IgD-negative memory B cell (primary cell): ENCODE measurements around the gene TBKBP1. TPM values are rescaled to one million over a fixed set of nuclear protein-coding genes. Genes with fewer than 3 reads are reported as not detected.
A peak's percentile ranks its signal among the peaks of the same experiment; 100 is the strongest.

Experiments used
- H3K27ac Mint-ChIP-seq, 3 donors: one replicate each; pipeline ENCODE4 v1.8.0; 2020 to 2022; ENCODE audit warnings: mild to moderate bottlenecking in 3 of 3, mixed read lengths in 3 of 3, moderate library complexity in 1 of 3
- H3K27me3 Mint-ChIP-seq: one replicate; pipeline ENCODE4 v1.8.0; 2021; ENCODE audit warnings: mixed read lengths
- H3K36me3 Mint-ChIP-seq: one replicate; pipeline ENCODE4 v1.8.0; 2020; ENCODE audit warnings: mild to moderate bottlenecking, mixed read lengths
- H3K4me1 Mint-ChIP-seq, 3 donors: one replicate each; pipeline ENCODE4 v1.8.0; 2020 to 2022; ENCODE audit warnings: mixed read lengths in 3 of 3, mild to moderate bottlenecking in 1 of 3
- H3K4me3 Mint-ChIP-seq, 4 donors: one replicate each; pipeline ENCODE4 v1.8.0; 2020 to 2022; ENCODE audit warnings: mild to moderate bottlenecking in 4 of 4, mixed read lengths in 4 of 4, moderate library complexity in 3 of 4
- H3K9me3 Mint-ChIP-seq, 3 donors: one replicate each; pipeline ENCODE4 v1.8.0; 2020 to 2021; ENCODE audit warnings: mixed read lengths in 3 of 3, mild to moderate bottlenecking in 1 of 3
- polyA plus RNA-seq: library from polyadenylated mRNA; unstranded; fragments of 300-500 nt; fragmentation: Illumina TruSeq; gene quantifications from one replicate; pipeline ENCODE4 v1.2.3, GENCODE V29; 2021

The TBKBP1 gene
- polyA plus RNA-seq, 1 donor from 2014 or later, result 0.24 TPM

- Mint-ChIP-seq H3K4me3 (peak overlapping the region in 1 of 4 donors; percentile 22), H3K9me3 (no peaks in the 10 kb centered on the region), H3K27ac (peak overlapping the region in 1 of 3 donors; percentile 42), H3K4me1 (peaks cover 37 to 48% (median 43%) of the 10 kb centered on the region in 3 donors), H3K36me3 (no peaks in the 10 kb centered on the region), H3K27me3 (peaks cover 3% of the 10 kb centered on the region)
Measured at GRCh38 chr17:47709594-47709993, 15.6 kb downstream of the TBKBP1 start.

GRCh38 chr17:47711366-47712099 lies 17.6 kb downstream of the TBKBP1 start:
- no peaks in the 10 kb centered on the region for H3K9me3 Mint-ChIP-seq
- peaks cover 2% of the 10 kb centered on the region for H3K27me3 Mint-ChIP-seq
- H3K4me3 Mint-ChIP-seq, result peak overlapping the region in 2 of 4 donors; percentile 39 to 52
- H3K36me3 Mint-ChIP-seq, result no peaks in the 10 kb centered on the region
- H3K4me1 Mint-ChIP-seq, result peaks cover 43 to 46% (median 43%) of the 10 kb centered on the region in 3 donors
- H3K27ac Mint-ChIP-seq, result peak overlapping the region in 1 of 3 donors; percentile 4

GRCh38 chr17:47712330-47713023 lies 18.5 kb downstream of the TBKBP1 start:
- Mint-ChIP-seq H3K27me3 (peaks cover 2% of the 10 kb centered on the region), H3K4me3 (peak overlapping the region in 2 of 4 donors; percentile 78 to 85), H3K4me1 (peaks cover 44 to 46% (median 44%) of the 10 kb centered on the region in 3 donors), H3K27ac (peak overlapping the region in 1 of 3 donors; percentile 71), H3K9me3 (no peaks in the 10 kb centered on the region), H3K36me3 (no peaks in the 10 kb centered on the region)

- Mint-ChIP-seq H3K4me3 (peak overlapping the region; percentile 4 to 85 (median 63)), H3K27me3 (peaks cover 2% of the 10 kb centered on the region), H3K36me3 (no peaks in the 10 kb centered on the region), H3K27ac (peak overlapping the region in 2 of 3 donors; percentile 53 to 69), H3K4me1 (peaks cover 60 to 61% (median 60%) of the 10 kb centered on the region in 3 donors), H3K9me3 (no peaks in the 10 kb centered on the region)
Measured at GRCh38 chr17:47713980-47714700, 20.2 kb downstream of the TBKBP1 start.

- Mint-ChIP-seq H3K27me3 (peaks cover 4% of the 10 kb centered on the region), H3K4me3 (peak overlapping the region; percentile 22 to 85 (median 63)), H3K4me1 (peaks cover 59 to 67% (median 65%) of the 10 kb centered on the region in 3 donors), H3K36me3 (no peaks in the 10 kb centered on the region), H3K9me3 (no peaks in the 10 kb centered on the region), H3K27ac (peak overlapping the region; percentile 41 to 86 (median 69))
Measured at GRCh38 chr17:47714773-47715396, 20.9 kb downstream of the TBKBP1 start.

- no peaks in the 10 kb centered on the region for H3K36me3 Mint-ChIP-seq
- peaks cover 59 to 71% (median 68%) of the 10 kb centered on the region in 3 donors for H3K4me1 Mint-ChIP-seq
- H3K4me3 Mint-ChIP-seq, result peak overlapping the region in 3 of 4 donors; percentile 48 to 85 (median 78)
- H3K27me3 Mint-ChIP-seq, result peaks cover 11% of the 10 kb centered on the region
- peak overlapping the region; percentile 41 to 80 (median 69) for H3K27ac Mint-ChIP-seq
- H3K9me3 Mint-ChIP-seq, result no peaks in the 10 kb centered on the region
Measured at GRCh38 chr17:47715669-47716325, 21.8 kb downstream of the TBKBP1 start.

- peak overlapping the region in 2 of 4 donors; percentile 74 to 83 for H3K4me3 Mint-ChIP-seq
- peaks cover 15% of the 10 kb centered on the region for H3K27me3 Mint-ChIP-seq
- peak overlapping the region in 1 of 3 donors; percentile 69 for H3K27ac Mint-ChIP-seq
- H3K4me1 Mint-ChIP-seq, result peaks cover 59 to 75% (median 69%) of the 10 kb centered on the region in 3 donors
- no peaks in the 10 kb centered on the region for H3K36me3 Mint-ChIP-seq
- H3K9me3 Mint-ChIP-seq, result no peaks in the 10 kb centered on the region
Measured at GRCh38 chr17:47716375-47716774, 22.4 kb downstream of the TBKBP1 start.

- Mint-ChIP-seq H3K27ac (peak overlapping the region in 2 of 3 donors; percentile 53 to 57), H3K36me3 (no peaks in the 10 kb centered on the region), H3K4me1 (peaks cover 58 to 77% (median 69%) of the 10 kb centered on the region in 3 donors), H3K9me3 (no peaks in the 10 kb centered on the region), H3K4me3 (peak overlapping the region in 1 of 4 donors; percentile 61), H3K27me3 (peaks cover 19% of the 10 kb centered on the region)
Measured at GRCh38 chr17:47717261-47717697, 23.3 kb downstream of the TBKBP1 start.

GRCh38 chr17:47717979-47718621 lies 24.1 kb downstream of the TBKBP1 start:
- Mint-ChIP-seq H3K4me3 (peak overlapping the region in 2 of 4 donors; percentile 61), H3K4me1 (peaks cover 58 to 70% (median 65%) of the 10 kb centered on the region in 3 donors), H3K9me3 (no peaks in the 10 kb centered on the region), H3K27me3 (peaks cover 22% of the 10 kb centered on the region), H3K36me3 (no peaks in the 10 kb centered on the region), H3K27ac (peak overlapping the region in 1 of 3 donors; percentile 53)

GRCh38 chr17:47718634-47719405 lies 24.9 kb downstream of the TBKBP1 start:
- peaks cover 22% of the 10 kb centered on the region for H3K27me3 Mint-ChIP-seq
- H3K36me3 Mint-ChIP-seq, result no peaks in the 10 kb centered on the region
- H3K4me1 Mint-ChIP-seq, result peaks cover 58 to 68% (median 58%) of the 10 kb centered on the region in 3 donors
- H3K9me3 Mint-ChIP-seq, result no peaks in the 10 kb centered on the region
- H3K27ac Mint-ChIP-seq, result peak overlapping the region in 2 of 3 donors; percentile 53 to 95
- peak overlapping the region in 2 of 4 donors; percentile 61 to 85 for H3K4me3 Mint-ChIP-seq

GRCh38 chr17:47719411-47720152 lies 25.6 kb downstream of the TBKBP1 start:
- Mint-ChIP-seq H3K4me1 (peaks cover 51 to 60% (median 51%) of the 10 kb centered on the region in 3 donors), H3K27ac (peak overlapping the region in 2 of 3 donors; percentile 53 to 95), H3K27me3 (peaks cover 25% of the 10 kb centered on the region), H3K4me3 (peak overlapping the region in 2 of 4 donors; percentile 54 to 85), H3K9me3 (no peaks in the 10 kb centered on the region), H3K36me3 (no peaks in the 10 kb centered on the region)

- H3K27ac Mint-ChIP-seq, result no peak overlapping the region
- no peaks in the 10 kb centered on the region for H3K9me3 Mint-ChIP-seq
- H3K4me1 Mint-ChIP-seq, result peaks cover 44 to 54% (median 45%) of the 10 kb centered on the region in 3 donors
- H3K36me3 Mint-ChIP-seq, result no peaks in the 10 kb centered on the region
- H3K4me3 Mint-ChIP-seq, result peak overlapping the region in 1 of 4 donors; percentile 3
- peaks cover 23% of the 10 kb centered on the region for H3K27me3 Mint-ChIP-seq
Measured at GRCh38 chr17:47720196-47720595, 26.2 kb downstream of the TBKBP1 start.
